Right atrium auricular region (tissue), 2 donors: ENCODE data around the gene CRAMP1. TPM values are rescaled to one million over a fixed set of nuclear protein-coding genes. Genes with fewer than 3 reads are reported as not detected.

ENCODE experiments used
- DNase-seq: peaks from one replicate; pipeline ENCODE4 v3.0.0-alpha.2; 2019; ENCODE audit warnings: low spot score
- H3K27ac ChIP-seq, 2 donors: fragments of 200-600 bp; sonication (generic); 1 replicate in 1 of 2; 2 replicates in 1 of 2; pipeline ENCODE4 v1.5.1; 2016 to 2019
- H3K27me3 ChIP-seq, 2 donors: fragments of 200-600 bp; sonication (generic); one replicate each; pipeline versions ENCODE4 v1.5.1 to v1.6.0; 2017 to 2019
- H3K36me3 ChIP-seq: fragments of 200-600 bp; sonication (generic); one replicate; pipeline ENCODE4 v1.5.1; 2016
- H3K4me1 ChIP-seq, 2 donors: fragments of 200-600 bp; sonication (generic); one replicate each; pipeline versions ENCODE4 v1.5.1 to v1.6.0; 2017 to 2019
- H3K4me3 ChIP-seq, 2 donors: fragments of 200-600 bp; sonication (generic); 1 replicate in 1 of 2; 2 replicates in 1 of 2; pipeline ENCODE4 v1.5.1; 2017 to 2019; ENCODE audit warnings: mild to moderate bottlenecking in 1 of 2, moderate library complexity in 1 of 2
- H3K9me3 ChIP-seq, 2 donors: fragments of 200-600 bp; sonication (generic); one replicate each; pipeline ENCODE4 v1.5.1; 2019
- total RNA-seq, 2 donors: library from RNA; depleted of rRNA; stranded (reverse); fragments of >200 nt; gene quantifications; one replicate each; pipeline ENCODE4 v1.1.0, GENCODE V29; 2016
- TF ChIP-seq, protein P1 (sequence below), 2 donors: fragments of 200-600 bp; sonication (generic); IDR thresholded peaks; one replicate each; pipeline ENCODE4 v1.5.1; 2019; ENCODE audit warnings: antibody characterized with exemption in 2 of 2

Gene CRAMP1
- total RNA-seq, 2 donors from 2014 or later, result 7.7 to 9.7 TPM

- Histone ChIP-seq H3K4me3 (no peak overlapping the region), H3K9me3 (no peaks in the 10 kb centered on the region), H3K27ac (no peak overlapping the region), H3K36me3 (peaks cover 29% of the 10 kb centered on the region), H3K27me3 (no peaks in the 10 kb centered on the region), H3K4me1 (peaks cover 0 to 22% of the 10 kb centered on the region in 2 donors)
- no peak for DNase-seq
- TF ChIP-seq, protein P1, sequence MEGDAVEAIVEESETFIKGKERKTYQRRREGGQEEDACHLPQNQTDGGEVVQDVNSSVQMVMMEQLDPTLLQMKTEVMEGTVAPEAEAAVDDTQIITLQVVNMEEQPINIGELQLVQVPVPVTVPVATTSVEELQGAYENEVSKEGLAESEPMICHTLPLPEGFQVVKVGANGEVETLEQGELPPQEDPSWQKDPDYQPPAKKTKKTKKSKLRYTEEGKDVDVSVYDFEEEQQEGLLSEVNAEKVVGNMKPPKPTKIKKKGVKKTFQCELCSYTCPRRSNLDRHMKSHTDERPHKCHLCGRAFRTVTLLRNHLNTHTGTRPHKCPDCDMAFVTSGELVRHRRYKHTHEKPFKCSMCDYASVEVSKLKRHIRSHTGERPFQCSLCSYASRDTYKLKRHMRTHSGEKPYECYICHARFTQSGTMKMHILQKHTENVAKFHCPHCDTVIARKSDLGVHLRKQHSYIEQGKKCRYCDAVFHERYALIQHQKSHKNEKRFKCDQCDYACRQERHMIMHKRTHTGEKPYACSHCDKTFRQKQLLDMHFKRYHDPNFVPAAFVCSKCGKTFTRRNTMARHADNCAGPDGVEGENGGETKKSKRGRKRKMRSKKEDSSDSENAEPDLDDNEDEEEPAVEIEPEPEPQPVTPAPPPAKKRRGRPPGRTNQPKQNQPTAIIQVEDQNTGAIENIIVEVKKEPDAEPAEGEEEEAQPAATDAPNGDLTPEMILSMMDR (IDR thresholded peaks at IDR 0.05), result no peak
These were observed 19.1 kb downstream of the CRAMP1 start for GRCh38 chr16:1631230-1631629.

- Histone ChIP-seq H3K36me3 (peaks cover 29% of the 10 kb centered on the region), H3K4me3 (no peak overlapping the region), H3K27me3 (no peaks in the 10 kb centered on the region), H3K4me1 (peaks cover 0 to 13% of the 10 kb centered on the region in 2 donors), H3K27ac (no peak overlapping the region), H3K9me3 (no peaks in the 10 kb centered on the region)
- TF ChIP-seq, protein P1 (IDR thresholded peaks at IDR 0.05), result no peak
- no peak for DNase-seq
These were observed 19.9 kb downstream of the CRAMP1 start for GRCh38 chr16:1631931-1632637.

- no peak for DNase-seq
- Histone ChIP-seq H3K4me1 (peaks cover 0 to 8% of the 10 kb centered on the region in 2 donors), H3K36me3 (peaks cover 31% of the 10 kb centered on the region), H3K27me3 (no peaks in the 10 kb centered on the region), H3K9me3 (no peaks in the 10 kb centered on the region), H3K4me3 (no peak overlapping the region), H3K27ac (no peak overlapping the region)
- TF ChIP-seq, protein P1 (IDR thresholded peaks at IDR 0.05), result no peak
These were observed 20.4 kb downstream of the CRAMP1 start for GRCh38 chr16:1632638-1632970.

DNA sequence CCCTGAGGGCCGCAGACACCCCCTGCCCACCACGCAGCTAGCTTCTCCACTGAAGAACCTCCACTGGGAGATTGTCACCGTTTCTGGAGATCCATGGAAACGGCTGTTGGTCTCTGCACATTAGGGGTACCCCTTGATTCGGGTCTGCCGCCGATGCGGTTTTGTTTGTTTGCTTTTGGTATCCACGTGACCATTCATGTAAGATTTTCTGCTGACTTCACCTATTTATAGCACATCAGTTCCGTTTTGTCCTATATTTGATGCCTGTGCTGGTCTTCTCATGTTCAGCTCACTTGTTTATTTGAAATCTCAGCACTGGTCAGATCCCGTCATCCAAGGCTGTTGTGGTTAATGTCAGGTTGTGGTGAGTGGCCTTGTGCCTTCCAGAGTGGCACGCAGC is 21.1 kb downstream of the CRAMP1 start:
- peaks cover 0 to 5% of the 10 kb centered on the region in 2 donors for H3K4me1 ChIP-seq
- H3K9me3 ChIP-seq, result no peaks in the 10 kb centered on the region
- H3K27me3 ChIP-seq, result no peaks in the 10 kb centered on the region
- TF ChIP-seq, protein P1 (IDR thresholded peaks at IDR 0.05), result no peak
- DNase-seq, result no peak
- no peak overlapping the region for H3K27ac ChIP-seq
- no peak overlapping the region for H3K4me3 ChIP-seq
- H3K36me3 ChIP-seq, result peaks cover 38% of the 10 kb centered on the region

GRCh38 chr16:1634541-1634940 is 22.4 kb downstream of the CRAMP1 start:
- Histone ChIP-seq H3K4me1 (peaks cover 0 to 5% of the 10 kb centered on the region in 2 donors), H3K4me3 (no peak overlapping the region), H3K36me3 (peaks cover 50% of the 10 kb centered on the region), H3K27me3 (no peaks in the 10 kb centered on the region), H3K27ac (no peak overlapping the region), H3K9me3 (no peaks in the 10 kb centered on the region)
- DNase-seq, result no peak
- TF ChIP-seq, protein P1 (IDR thresholded peaks at IDR 0.05), result no peak

DNA sequence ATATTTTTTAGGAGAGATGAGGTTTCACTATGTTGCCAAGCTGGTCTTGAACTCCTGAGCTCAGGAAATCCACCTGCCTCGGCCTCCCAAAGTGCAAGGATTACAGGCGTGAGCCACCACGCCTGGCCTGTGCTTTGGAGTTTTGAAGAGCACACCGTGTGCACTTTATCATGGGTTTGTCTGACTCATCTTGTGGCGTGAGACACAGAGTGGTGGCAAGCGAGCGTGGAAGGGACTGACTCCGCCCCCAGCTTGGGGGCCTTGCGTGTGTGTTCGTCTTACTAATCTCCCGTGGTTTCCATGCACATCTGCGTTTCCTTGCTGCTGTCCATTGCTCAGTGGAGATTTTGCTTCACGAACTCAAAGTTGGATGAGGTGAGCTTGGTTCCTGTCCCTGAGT is 22.9 kb downstream of the CRAMP1 start:
- TF ChIP-seq, protein P1 (IDR thresholded peaks at IDR 0.05), result no peak
- H3K36me3 ChIP-seq, result peaks cover 55% of the 10 kb centered on the region

More for the DNA sequence above, 22.9 kb downstream of the CRAMP1 start:
- no peak for DNase-seq
- H3K27ac ChIP-seq, result no peak overlapping the region
- H3K4me3 ChIP-seq, result no peak overlapping the region
- H3K9me3 ChIP-seq, result no peaks in the 10 kb centered on the region
- H3K4me1 ChIP-seq, result peaks cover 0 to 5% of the 10 kb centered on the region in 2 donors
- H3K27me3 ChIP-seq, result no peaks in the 10 kb centered on the region
